GM12801 (cell line): ENCODE results near the gene LPCAT1.

Experiments
- CTCF ChIP-seq: IDR thresholded peaks from one replicate; pipeline ENCODE4 v1.5.1; 2011; ENCODE audit warnings: control low read depth; ENCODE audit not compliant: insufficient read length; ENCODE audit errors: extremely low read depth

Gene LPCAT1

GRCh38 chr5:1421521-1422341, 102.0 kb downstream of the LPCAT1 start:
- TF ChIP-seq CTCF: no peak

GRCh38 chr5:1420211-1421195, 103.3 kb downstream of the LPCAT1 start:
- no peak for TF ChIP-seq CTCF

GRCh38 chr5:1419476-1420210, 104.1 kb downstream of the LPCAT1 start:
- TF ChIP-seq CTCF: no peak

- no peak for TF ChIP-seq CTCF
Observed at GRCh38 chr5:1418921-1419280, 104.9 kb downstream of the LPCAT1 start.

GRCh38 chr5:1418238-1418920, 105.4 kb downstream of the LPCAT1 start:
- TF ChIP-seq CTCF: no peak

GRCh38 chr5:1417586-1418225, 106.1 kb downstream of the LPCAT1 start:
- TF ChIP-seq CTCF: no peak
